TTC549 (cell line): ENCODE measurements around the gene CLN5.
"Not testable (repeated sequence)": the region's sequence is repeated elsewhere in the genome, so short reads cannot be mapped to it uniquely, and the experiment has no call there.

ENCODE experiments used
- FAIRE-seq: peaks from 2 replicates; lab custom pipeline; 2012; peaks lifted over from hg19 to GRCh38; lab: Jason Lieb, UNC

Gene CLN5

GRCh38 chr13:76991796-76992547 lies at the start of gene CLN5:
CLN5 (plus strand) TSS chr13:76992081; CDS start chr13:76992099, 18 bp downstream.
- no peak for FAIRE-seq

GRCh38 chr13:76942363-76942762 lies 49.5 kb upstream of the CLN5 start:
- no peak for FAIRE-seq

- no peak for FAIRE-seq
Observed at GRCh38 chr13:76943646-76944045, 48.2 kb upstream of the CLN5 start.

GRCh38 chr13:76944456-76944855 lies 47.4 kb upstream of the CLN5 start:
- FAIRE-seq = no peak

GRCh38 chr13:76948149-76948548 lies 43.7 kb upstream of the CLN5 start, which contains the start of gene ACOD1:
ACOD1 (plus strand) TSS chr13:76948511; CDS start chr13:76948559, 48 bp downstream.
- FAIRE-seq = no peak

GRCh38 chr13:76950101-76950500 lies 41.8 kb upstream of the CLN5 start:
- FAIRE-seq = no peak

GRCh38 chr13:76953968-76954367 lies 37.9 kb upstream of the CLN5 start:
- FAIRE-seq = no peak

- no peak for FAIRE-seq
Observed at GRCh38 chr13:76954538-76954937, 37.3 kb upstream of the CLN5 start.

- FAIRE-seq = no peak
Observed at GRCh38 chr13:76955193-76955592, 36.7 kb upstream of the CLN5 start.

- FAIRE-seq = no peak
Observed at GRCh38 chr13:76955661-76956060, 36.2 kb upstream of the CLN5 start.

GRCh38 chr13:76958841-76959432 lies 32.9 kb upstream of the CLN5 start:
- no peak for FAIRE-seq

GRCh38 chr13:76959734-76960133 lies 32.1 kb upstream of the CLN5 start:
- FAIRE-seq = not testable (repeated sequence)

GRCh38 chr13:76965759-76966421 lies 26.0 kb upstream of the CLN5 start:
- FAIRE-seq = no peak

GRCh38 chr13:76967031-76967430 lies 24.9 kb upstream of the CLN5 start:
- FAIRE-seq = no peak

- no peak for FAIRE-seq
Observed at GRCh38 chr13:76968041-76968440, 23.8 kb upstream of the CLN5 start.

- FAIRE-seq = no peak
Observed at GRCh38 chr13:76969488-76970365, 22.2 kb upstream of the CLN5 start.

GRCh38 chr13:76971215-76971614 lies 20.7 kb upstream of the CLN5 start:
- no peak for FAIRE-seq

GRCh38 chr13:76971851-76972829 lies 19.7 kb upstream of the CLN5 start:
- no peak for FAIRE-seq

GRCh38 chr13:76973920-76974617 lies 17.8 kb upstream of the CLN5 start:
- no peak for FAIRE-seq

GRCh38 chr13:76974618-76974975 lies 17.3 kb upstream of the CLN5 start:
- FAIRE-seq = no peak

- FAIRE-seq = no peak
Observed at GRCh38 chr13:76975863-76976262, 16.0 kb upstream of the CLN5 start.
